Measurements from ENCODE around the gene PCNX3. TPM values are rescaled to one million over a fixed set of nuclear protein-coding genes. Genes with fewer than 3 reads are reported as not detected.

The PCNX3 gene
- total RNA-seq, 1 donor from 2014 or later, result 50.2 TPM

Other genes starting within 250 kb of the PCNX3 start
- 0.52 and 0.65 TPM in 2 replicates for gene SLC25A45, start 233.1 kb upstream of the PCNX3 start, total RNA-seq
- 67.5 and 89.6 TPM in 2 replicates for gene FRMD8, start 229.1 kb upstream of the PCNX3 start, total RNA-seq
- gene NEAT1, start 193.0 kb upstream of the PCNX3 start, total RNA-seq, result 17.4 and 141 TPM in 2 replicates
- gene MALAT1, start 116.7 kb upstream of the PCNX3 start, total RNA-seq, result 3,367 and 12,764 TPM in 2 replicates
- gene SCYL1, start 90.7 kb upstream of the PCNX3 start, total RNA-seq, result 48.8 and 57.2 TPM in 2 replicates
- gene LTBP3, start 57.4 kb upstream of the PCNX3 start, total RNA-seq, result 11.6 and 82.8 TPM in 2 replicates
- 33.8 and 53.1 TPM in 2 replicates for gene ZNRD2, start 45.3 kb upstream of the PCNX3 start, total RNA-seq
- gene FAM89B, start 43.2 kb upstream of the PCNX3 start, total RNA-seq, result 10.1 and 14.8 TPM in 2 replicates
- gene EHBP1L1, start 39.7 kb upstream of the PCNX3 start, total RNA-seq, result 31.0 and 39.4 TPM in 2 replicates
- 0.20 TPM in 1 of 2 replicates, not detected in the other for gene KCNK7, start 20.0 kb upstream of the PCNX3 start, total RNA-seq
- 27.1 and 43.3 TPM in 2 replicates for gene MAP3K11, start 1.6 kb upstream of the PCNX3 start, total RNA-seq
- 16.8 and 29.1 TPM in 2 replicates for gene SIPA1, start 22.3 kb downstream of the PCNX3 start, total RNA-seq
- gene RELA, start 47.1 kb downstream of the PCNX3 start, total RNA-seq, result 15.3 and 23.2 TPM in 2 replicates
- 29.5 and 33.7 TPM in 2 replicates for gene KAT5, start 96.5 kb downstream of the PCNX3 start, total RNA-seq
- 17.2 and 21.5 TPM in 2 replicates for gene RNASEH2C, start 105.0 kb downstream of the PCNX3 start, total RNA-seq
- 10.6 and 17.2 TPM in 2 replicates for gene AP5B1, start 165.2 kb downstream of the PCNX3 start, total RNA-seq
- 0.20 and 5.2 TPM in 2 replicates for gene OVOL1, start 171.3 kb downstream of the PCNX3 start, total RNA-seq
- 0.40 TPM in 1 of 2 replicates, not detected in the other for gene SNX32, start 218.2 kb downstream of the PCNX3 start, total RNA-seq
- gene CFL1, start 242.4 kb downstream of the PCNX3 start, total RNA-seq, result 1,035 and 1,160 TPM in 2 replicates
- 37.0 and 52.4 TPM in 2 replicates for gene MUS81, start 244.7 kb downstream of the PCNX3 start, total RNA-seq

All from renal cortical epithelial cell (primary cell).